Mucosa of descending colon (tissue), 3 donors: ENCODE data around the gene RAP2C. TPM values are rescaled to one million over a fixed set of nuclear protein-coding genes. Genes with fewer than 3 reads are reported as not detected.

Source experiments
- ATAC-seq: fragments of 200-7000 bp; cut with Tn5 transposase; one replicate; pipeline ENCODE4 v1.9.1; 2020; ENCODE audit warnings: mild to moderate bottlenecking, moderate library complexity
- DNase-seq, 3 donors: peaks; one replicate each; pipeline ENCODE4 v3.0.0-alpha.2; 2020
- H3K36me3 ChIP-seq: fragments of 200-600 bp; one replicate; pipeline ENCODE4 v1.8.0; 2021; ENCODE audit warnings: low read depth, mild to moderate bottlenecking
- H3K4me1 ChIP-seq: fragments of 200-600 bp; one replicate; pipeline ENCODE4 v1.8.0; 2021; ENCODE audit warnings: low read depth, mild to moderate bottlenecking
- H3K4me3 ChIP-seq: fragments of 200-600 bp; one replicate; pipeline ENCODE4 v1.8.0; 2021; ENCODE audit warnings: mild to moderate bottlenecking
- H3K9me3 ChIP-seq: fragments of 200-600 bp; one replicate; pipeline ENCODE4 v1.8.0; 2021; ENCODE audit warnings: mild to moderate bottlenecking
- CTCF ChIP-seq: fragments of 200-600 bp; IDR thresholded peaks from one replicate; pipeline ENCODE4 v1.8.0; 2022; ENCODE audit warnings: antibody characterized with exemption, mild to moderate bottlenecking
- intact Hi-C, 2 donors: fragments of 100-400 bp; cut with DNase I in 1 of 2; cut with micrococcal nuclease in 1 of 2; formaldehyde crosslinking; loops; one replicate each; pipeline versions ENCODE4 v1.11.0 to v1.11.1; 2022; cut with DNase I, micrococcal nuclease
- total RNA-seq, 3 donors: library from RNA; stranded (reverse); fragmentation: NEBNext Ultra II Directional in 2 of 3; extraction: Animal tissue kit (Norgen Biotek cat#: 25700) in 2 of 3; gene quantifications; one replicate each; pipeline versions ENCODE4 v1.2.1 to v1.2.4, GENCODE V29; 2021 to 2023
- donor health status: DM: no; HTN: no; CAD: no; lungs with moderate emphysema.
- donor health status: DM: no; HTN: no; CAD: no.
- donor health status: DM: no; HTN: yes; CAD: no.

Gene RAP2C
- total RNA-seq, 3 donors from 2014 or later, result 24.4 to 26.9 (median 25.7) TPM

- no peak overlapping the region for H3K4me3 ChIP-seq
- ATAC-seq (peak; percentile 43), DNase-seq (peak in 2 of 3 donors; percentile 4 to 22)
- H3K9me3 ChIP-seq, result no peaks in the 10 kb centered on the region
- H3K4me1 ChIP-seq, result no peaks in the 10 kb centered on the region
- H3K36me3 ChIP-seq, result no peaks in the 10 kb centered on the region
- TF ChIP-seq CTCF, result no peak
- intact Hi-C loops, result no loop called here
Measured at GRCh38 chrX:132181364-132181763, 37.9 kb downstream of the RAP2C start.

GRCh38 chrX:132180929-132181328 lies 38.3 kb downstream of the RAP2C start:
- Histone ChIP-seq H3K9me3 (no peaks in the 10 kb centered on the region), H3K4me3 (no peak overlapping the region), H3K4me1 (no peaks in the 10 kb centered on the region), H3K36me3 (no peaks in the 10 kb centered on the region)
- DNase-seq, result no peak
- peak; percentile 36 for ATAC-seq
- intact Hi-C loops, result no loop called here
- TF ChIP-seq CTCF, result no peak

- Histone ChIP-seq H3K4me1 (no peaks in the 10 kb centered on the region), H3K4me3 (no peak overlapping the region), H3K36me3 (no peaks in the 10 kb centered on the region), H3K9me3 (no peaks in the 10 kb centered on the region)
- intact Hi-C loops, result no loop called here
- TF ChIP-seq CTCF, result no peak
- no peak for ATAC-seq
- DNase-seq, result no peak
Measured at GRCh38 chrX:132173647-132174046, 45.6 kb downstream of the RAP2C start.

GRCh38 chrX:132171881-132172280 lies 47.4 kb downstream of the RAP2C start:
- H3K36me3 ChIP-seq, result no peaks in the 10 kb centered on the region
- no peak for ATAC-seq

GRCh38 chrX:132171478-132171877 lies 47.8 kb downstream of the RAP2C start:
- H3K4me1 ChIP-seq, result no peaks in the 10 kb centered on the region
- intact Hi-C loops, result no loop called here
- DNase-seq (no peak), ATAC-seq (no peak)
- H3K9me3 ChIP-seq, result no peaks in the 10 kb centered on the region
- no peaks in the 10 kb centered on the region for H3K36me3 ChIP-seq
- no peak overlapping the region for H3K4me3 ChIP-seq
- TF ChIP-seq CTCF, result no peak

More at GRCh38 chrX:132171881-132172280, 47.4 kb downstream of the RAP2C start:
- TF ChIP-seq CTCF, result no peak
- Histone ChIP-seq H3K4me1 (no peaks in the 10 kb centered on the region), H3K9me3 (no peaks in the 10 kb centered on the region), H3K4me3 (no peak overlapping the region)
- no peak for DNase-seq
- intact Hi-C loops, result no loop called here

- Histone ChIP-seq H3K4me1 (no peaks in the 10 kb centered on the region), H3K4me3 (no peak overlapping the region), H3K9me3 (no peaks in the 10 kb centered on the region), H3K36me3 (no peaks in the 10 kb centered on the region)
- TF ChIP-seq CTCF, result no peak
- intact Hi-C loops, result no loop called here
- DNase-seq (no peak), ATAC-seq (no peak)
Measured at GRCh38 chrX:132169554-132169953, 49.7 kb downstream of the RAP2C start.
